ENCODE data around the gene MKX. TPM values are rescaled to one million over a fixed set of nuclear protein-coding genes. Genes with fewer than 3 reads are reported as not detected.

The MKX gene
- total RNA-seq, 4 donors from 2014 or later, result 0.53 to 1.2 TPM; not detected in 2

GRCh38 chr10:27783660-27784059 is 38.0 kb upstream of the MKX start:
- H3K27me3 ChIP-seq, result no peaks in the 10 kb centered on the region
- no peaks in the 10 kb centered on the region for H3K36me3 ChIP-seq
- no peak for DNase-seq
- intact Hi-C loops (cut with DNase I; ENCODE audit: low total_unique reads), result no loop called here
- in situ Hi-C loops (cut with MboI; ENCODE audit: low sequenced_read_pairs in 4 of 4), result no loop called here
- no peaks in the 10 kb centered on the region for H3K4me1 ChIP-seq
- no peak for TF ChIP-seq CTCF (IDR thresholded peaks at IDR 0.05 in 4 of 5, conservative IDR thresholded peaks at IDR 0.05 in 1 of 5)
- TF ChIP-seq POLR2A (IDR thresholded peaks at IDR 0.05), result no peak
- no peak for ATAC-seq
- no peaks in the 10 kb centered on the region for H3K9me3 ChIP-seq
- H3K4me3 ChIP-seq, result no peak overlapping the region
- H3K27ac ChIP-seq, result no peak overlapping the region

- Histone ChIP-seq H3K4me1 (no peaks in the 10 kb centered on the region), H3K27me3 (no peaks in the 10 kb centered on the region), H3K27ac (no peak overlapping the region), H3K36me3 (no peaks in the 10 kb centered on the region), H3K4me3 (no peak overlapping the region), H3K9me3 (no peaks in the 10 kb centered on the region)
- ATAC-seq, result no peak
- in situ Hi-C loops (cut with MboI; ENCODE audit: low sequenced_read_pairs in 4 of 4), result no loop called here
- intact Hi-C loops (cut with DNase I; ENCODE audit: low total_unique reads), result no loop called here
- TF ChIP-seq CTCF (IDR thresholded peaks at IDR 0.05 in 4 of 5, conservative IDR thresholded peaks at IDR 0.05 in 1 of 5) (no peak), POLR2A (IDR thresholded peaks at IDR 0.05) (no peak)
- no peak for DNase-seq
Observed at GRCh38 chr10:27779462-27780015, 33.9 kb upstream of the MKX start.

DNA sequence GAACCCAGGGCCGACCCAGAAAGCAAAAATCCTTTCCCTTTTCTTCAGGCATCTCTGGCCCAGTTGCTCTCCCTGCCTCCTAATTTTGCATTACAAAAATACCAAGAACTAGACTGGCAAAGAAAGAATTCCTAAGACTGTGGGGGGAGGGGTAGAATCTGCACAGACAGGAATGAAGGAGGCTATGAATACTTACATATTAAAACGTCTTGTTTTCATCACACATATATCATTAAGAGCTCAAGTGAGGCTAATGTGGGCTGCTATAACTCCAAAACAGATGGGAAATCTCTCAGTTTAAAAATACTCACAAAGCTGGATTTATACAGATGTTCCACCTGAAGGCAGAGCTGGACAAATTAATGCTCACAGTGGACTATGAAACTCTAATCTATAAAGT is 29.2 kb upstream of the MKX start:
- in situ Hi-C loops (cut with MboI; ENCODE audit: low sequenced_read_pairs in 4 of 4) (no loop called here), intact Hi-C loops (cut with DNase I; ENCODE audit: low total_unique reads) (no loop called here)
- no peak overlapping the region for H3K4me3 ChIP-seq
- TF ChIP-seq CTCF (IDR thresholded peaks at IDR 0.05 in 4 of 5, conservative IDR thresholded peaks at IDR 0.05 in 1 of 5) (no peak), POLR2A (IDR thresholded peaks at IDR 0.05) (no peak)
- H3K27ac ChIP-seq, result no peak overlapping the region
- DNase-seq, result no peak
- no peaks in the 10 kb centered on the region for H3K27me3 ChIP-seq
- H3K36me3 ChIP-seq, result no peaks in the 10 kb centered on the region
- ATAC-seq, result no peak
- H3K9me3 ChIP-seq, result no peaks in the 10 kb centered on the region
- H3K4me1 ChIP-seq, result no peaks in the 10 kb centered on the region

DNA sequence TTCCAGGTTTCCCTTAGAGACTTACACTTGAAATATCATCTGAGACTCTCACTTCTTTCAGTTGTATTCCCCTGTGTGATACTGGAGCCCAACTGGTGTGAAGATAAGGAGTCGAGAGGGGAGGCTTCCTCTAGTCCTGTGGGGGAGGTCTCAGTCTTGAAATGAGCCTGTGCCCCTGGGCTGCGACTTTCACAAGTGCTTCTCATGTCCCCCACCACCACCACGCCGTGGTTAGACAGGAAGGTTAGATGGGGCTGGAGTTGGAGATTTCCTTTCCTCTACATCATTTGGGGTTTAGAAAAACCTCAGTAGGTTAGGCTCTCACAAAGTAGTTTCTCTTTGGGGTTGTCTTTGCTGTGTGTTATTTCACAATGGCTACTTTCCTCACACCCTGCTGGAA is 25.6 kb upstream of the MKX start:
- Histone ChIP-seq H3K27me3 (no peaks in the 10 kb centered on the region), H3K4me1 (no peaks in the 10 kb centered on the region), H3K36me3 (no peaks in the 10 kb centered on the region), H3K9me3 (no peaks in the 10 kb centered on the region), H3K27ac (no peak overlapping the region), H3K4me3 (no peak overlapping the region)
- intact Hi-C loops (cut with DNase I; ENCODE audit: low total_unique reads), result no loop called here
- no peak for TF ChIP-seq CTCF (IDR thresholded peaks at IDR 0.05 in 4 of 5, conservative IDR thresholded peaks at IDR 0.05 in 1 of 5)
- TF ChIP-seq POLR2A (IDR thresholded peaks at IDR 0.05), result no peak
- DNase-seq (no peak), ATAC-seq (no peak)
- in situ Hi-C loops (cut with MboI; ENCODE audit: low sequenced_read_pairs in 4 of 4), result no loop called here

DNA sequence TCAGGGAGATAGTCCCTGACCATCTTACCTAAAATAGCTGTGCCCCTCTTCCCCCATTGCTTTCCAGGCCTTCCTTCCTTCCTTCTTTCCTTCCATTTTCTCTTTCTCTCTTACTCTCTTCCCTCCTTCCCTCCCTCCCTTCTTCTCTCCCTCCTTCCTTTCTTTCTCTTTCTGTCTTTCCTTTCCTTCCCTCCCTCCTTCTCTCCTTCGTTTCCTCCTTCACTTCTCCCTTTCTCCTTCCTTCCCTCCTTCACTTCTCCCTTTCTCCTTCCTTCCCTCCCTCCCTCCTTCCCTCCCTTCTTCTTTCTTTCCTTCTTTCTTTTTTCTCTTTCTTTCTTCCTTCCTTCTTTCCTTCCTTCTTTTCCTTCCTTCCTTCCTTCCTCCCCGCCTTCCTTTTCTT is 24.6 kb upstream of the MKX start:
- TF ChIP-seq CTCF (IDR thresholded peaks at IDR 0.05 in 4 of 5, conservative IDR thresholded peaks at IDR 0.05 in 1 of 5), result no peak
- TF ChIP-seq POLR2A (IDR thresholded peaks at IDR 0.05), result no peak
- DNase-seq, result no peak
- in situ Hi-C loops (cut with MboI; ENCODE audit: low sequenced_read_pairs in 4 of 4), result no loop called here
- Histone ChIP-seq H3K9me3 (no peaks in the 10 kb centered on the region), H3K36me3 (no peaks in the 10 kb centered on the region), H3K4me1 (no peaks in the 10 kb centered on the region), H3K27me3 (no peaks in the 10 kb centered on the region), H3K4me3 (no peak overlapping the region), H3K27ac (no peak overlapping the region)
- no peak for ATAC-seq
- intact Hi-C loops (cut with DNase I; ENCODE audit: low total_unique reads), result no loop called here
